ENCODE results near the gene CPAMD8.
"Not testable (repeated sequence)": the region's sequence is repeated elsewhere in the genome, so short reads cannot be mapped to it uniquely, and the experiment has no call there.

Gene CPAMD8

DNA sequence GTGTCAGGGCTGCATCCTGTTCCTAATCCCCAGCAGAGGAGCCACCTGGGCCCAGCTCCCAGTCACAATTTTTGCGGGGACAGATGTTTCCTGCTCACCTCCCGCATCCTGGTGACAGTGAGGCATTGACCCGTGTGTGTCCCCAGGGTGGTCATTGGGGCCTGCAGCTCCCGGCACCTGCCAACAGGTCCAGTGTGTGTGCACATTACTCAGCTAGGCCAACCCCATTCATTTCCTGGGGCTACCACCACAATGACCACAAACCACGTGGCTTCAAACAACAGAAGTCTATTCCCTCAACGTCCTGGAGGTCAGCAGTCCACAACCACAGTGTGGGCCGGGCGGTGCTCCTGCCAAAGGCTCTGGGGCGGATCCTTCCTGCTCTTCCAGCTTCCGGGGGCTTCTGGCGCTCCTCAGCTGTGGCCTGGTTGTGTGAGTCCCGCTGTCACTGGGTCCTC is 149.7 kb downstream of the CPAMD8 start:
- DNase-seq (ENCODE audit: low read depth in 4 of 4, low spot score in 1 of 4): no peak

DNA sequence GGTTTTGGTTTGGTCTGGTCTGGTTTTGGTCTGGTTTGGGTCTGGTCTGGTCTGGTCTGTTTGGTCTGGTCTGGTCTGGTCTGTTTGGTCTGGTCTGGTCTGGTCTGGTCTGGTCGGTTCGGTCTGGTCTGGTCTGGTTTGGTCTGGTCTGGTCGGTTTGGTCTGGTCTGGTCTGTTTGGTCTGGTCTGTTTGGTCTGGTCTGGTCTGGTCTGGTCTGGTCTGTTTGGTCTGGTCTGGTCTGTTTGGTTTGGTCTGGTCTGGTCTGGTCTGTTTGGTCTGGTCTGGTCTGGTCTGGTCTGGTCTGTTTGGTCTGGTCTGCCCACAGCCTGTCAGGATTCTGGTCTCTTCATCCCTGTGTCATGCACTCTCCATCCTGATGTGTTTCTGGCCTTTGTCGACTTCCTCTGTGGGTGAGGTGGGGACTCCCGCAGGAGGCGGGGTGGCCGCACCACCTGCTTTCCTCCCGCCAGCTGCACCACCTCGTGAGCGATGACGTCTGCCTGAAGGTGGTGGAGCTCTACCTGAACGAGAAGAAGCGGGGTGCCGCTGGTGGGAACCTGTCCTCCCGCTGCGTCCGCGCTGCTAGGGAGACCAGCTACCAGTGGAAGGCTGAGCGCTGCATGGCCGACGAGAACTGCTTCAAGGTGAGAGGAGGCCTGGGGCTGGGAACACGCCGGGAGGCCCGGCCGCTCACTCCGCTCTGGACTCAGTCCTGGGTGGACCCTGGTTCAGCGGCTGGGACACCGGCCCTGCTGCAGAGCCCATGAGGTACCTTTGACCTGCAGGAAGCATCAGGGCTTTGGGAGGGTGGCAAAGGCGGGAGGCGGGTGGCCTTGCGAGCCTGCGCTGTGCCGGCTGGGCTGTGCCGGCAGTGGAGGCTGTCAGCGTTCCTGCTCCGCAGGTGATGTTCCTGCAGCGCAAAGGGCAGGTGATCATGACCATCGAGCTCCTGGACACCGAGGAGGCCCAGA is 150.7 kb downstream of the CPAMD8 start:
- no peak for DNase-seq (ENCODE audit: low read depth in 4 of 4, low spot score in 1 of 4)

DNA sequence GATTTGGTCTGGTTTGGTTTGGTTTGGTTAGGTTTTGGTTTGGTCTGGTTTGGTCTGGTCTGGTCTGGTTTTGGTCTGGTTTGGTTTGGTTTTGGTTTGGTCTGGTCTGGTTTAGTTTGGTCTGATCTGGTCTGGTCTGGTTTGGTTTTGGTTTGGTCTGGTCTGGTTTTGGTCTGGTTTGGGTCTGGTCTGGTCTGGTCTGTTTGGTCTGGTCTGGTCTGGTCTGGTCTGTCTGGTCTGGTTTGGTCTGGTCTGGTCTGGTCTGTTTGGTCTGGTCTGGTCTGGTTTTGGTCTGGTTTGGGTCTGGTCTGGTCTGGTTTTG is 151.7 kb downstream of the CPAMD8 start:
- DNase-seq (ENCODE audit: low read depth in 4 of 4, low spot score in 1 of 4): not testable (repeated sequence)

DNA sequence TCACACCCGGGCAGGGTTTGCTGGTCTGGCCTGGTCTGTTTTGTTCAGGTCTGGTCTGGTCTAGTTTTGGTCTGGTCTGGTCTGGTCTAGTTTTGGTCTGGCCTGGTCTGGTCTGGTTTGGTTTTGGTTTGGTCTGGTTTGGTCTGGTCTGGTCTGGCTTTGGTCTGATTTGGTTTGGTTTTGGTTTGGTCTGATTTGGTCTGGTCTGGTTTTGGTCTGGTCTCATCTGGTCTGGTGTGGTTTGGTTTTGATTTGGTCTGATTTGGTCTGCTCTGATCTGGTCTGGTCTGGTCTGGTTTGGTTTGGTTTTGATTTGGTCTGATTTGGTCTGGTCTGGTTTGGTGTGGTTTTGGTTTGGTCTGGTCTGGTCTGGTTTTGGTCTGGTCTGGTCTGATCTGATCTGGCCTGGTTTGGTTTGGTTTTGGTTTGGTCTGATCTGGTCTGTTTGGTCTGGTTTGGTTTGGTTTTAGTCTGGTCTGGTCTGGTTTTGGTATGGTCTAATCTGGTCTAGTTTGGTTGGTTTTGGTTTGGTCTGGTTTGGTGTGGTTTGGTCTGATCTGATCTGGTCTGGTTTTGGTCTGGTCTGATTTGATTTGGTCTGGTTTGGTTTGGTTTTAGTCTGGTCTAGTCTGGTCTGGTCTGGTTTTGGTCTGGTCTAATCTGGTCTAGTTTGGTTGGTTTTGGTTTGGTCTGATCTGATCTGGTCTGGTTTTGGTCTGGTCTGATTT is 152.2 kb downstream of the CPAMD8 start:
- no peak for DNase-seq (ENCODE audit: low read depth in 4 of 4, low spot score in 1 of 4)

DNA sequence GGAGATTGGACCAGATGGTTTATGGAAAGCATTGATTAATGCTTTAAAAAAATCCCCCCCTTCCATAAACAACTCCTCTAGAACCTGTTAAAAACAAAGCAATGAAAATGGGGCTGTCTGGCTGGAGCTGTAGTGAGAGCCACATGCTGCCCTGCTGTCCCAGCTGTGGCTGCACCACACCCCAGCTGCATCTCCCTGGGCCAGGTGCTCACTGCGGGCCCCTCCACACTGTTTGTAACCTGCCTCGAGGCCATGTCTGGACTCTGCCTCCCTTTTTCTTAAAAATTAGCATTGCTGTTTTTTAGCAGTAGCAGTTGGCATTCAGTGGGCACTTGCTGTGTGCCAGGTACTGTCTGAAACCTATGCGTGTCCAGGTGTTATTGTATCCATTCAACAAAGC is 153.0 kb downstream of the CPAMD8 start:
- DNase-seq (ENCODE audit: low read depth in 4 of 4, low spot score in 1 of 4): no peak

DNA sequence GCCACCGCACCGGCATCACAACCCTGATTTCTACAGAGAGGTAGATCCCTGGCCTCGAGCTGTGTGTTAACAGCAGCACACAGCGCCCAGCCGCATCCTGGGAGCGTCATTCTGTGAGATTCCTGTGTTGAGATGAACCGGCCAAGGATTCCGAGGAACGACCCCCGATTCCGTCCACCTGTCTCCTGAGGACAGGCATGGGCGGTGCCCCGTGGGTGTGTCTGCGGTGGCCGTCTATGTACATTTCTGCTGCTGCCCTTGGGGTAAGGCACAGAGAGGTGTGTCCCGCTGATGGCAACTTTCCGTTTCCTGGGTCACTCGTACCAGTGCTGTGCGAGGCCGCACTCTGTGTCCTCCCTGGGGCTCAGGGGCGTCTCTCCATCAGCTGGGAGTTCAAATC is 153.9 kb downstream of the CPAMD8 start:
- DNase-seq (ENCODE audit: low read depth in 4 of 4, low spot score in 1 of 4): no peak

DNA sequence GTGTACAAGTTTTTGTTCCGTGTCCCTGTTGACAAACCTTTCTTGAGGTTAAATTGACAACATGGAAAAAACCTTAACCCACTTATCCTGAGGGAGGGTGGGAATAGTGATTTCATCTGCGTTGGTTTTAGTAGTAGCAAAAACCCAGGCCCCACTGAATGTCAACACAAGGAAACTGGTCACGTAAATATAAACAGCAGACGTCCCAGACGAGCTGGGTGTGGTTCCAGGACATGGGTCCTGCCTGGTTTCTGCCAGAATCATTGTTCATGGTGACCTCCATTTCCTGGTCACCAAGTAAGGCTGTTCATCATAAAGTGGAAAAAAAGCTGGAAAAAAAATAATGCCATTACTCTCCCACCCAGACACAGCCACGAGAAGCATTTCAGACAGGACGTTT is 154.7 kb downstream of the CPAMD8 start:
- DNase-seq (ENCODE audit: low read depth in 4 of 4, low spot score in 1 of 4): no peak

DNA sequence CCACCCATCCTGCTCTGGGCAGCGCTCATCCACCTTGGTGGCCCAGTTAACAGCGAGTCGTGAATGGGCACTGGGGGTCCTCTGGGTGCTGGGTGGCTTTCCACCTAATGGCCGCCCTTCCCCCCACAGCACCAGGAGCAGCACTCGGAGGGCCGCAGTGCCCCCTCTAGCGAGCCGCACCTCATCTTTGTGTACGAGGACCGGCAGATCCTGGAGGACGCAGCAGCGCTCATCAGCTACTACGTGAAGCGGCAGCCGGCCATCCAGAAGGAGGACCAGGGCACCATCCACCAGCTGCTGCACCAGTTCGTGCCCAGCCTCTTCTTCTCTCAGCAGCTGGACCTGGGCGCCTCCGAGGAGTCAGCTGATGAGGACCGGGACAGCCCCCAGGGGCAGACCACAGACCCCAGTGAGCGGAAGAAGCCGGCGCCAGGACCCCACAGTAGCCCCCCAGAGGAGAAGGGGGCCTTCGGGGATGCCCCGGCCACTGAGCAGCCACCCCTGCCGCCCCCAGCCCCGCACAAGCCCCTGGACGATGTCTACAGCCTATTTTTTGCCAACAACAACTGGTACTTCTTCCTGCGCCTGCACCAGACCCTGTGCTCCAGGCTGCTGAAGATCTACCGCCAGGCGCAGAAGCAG is 157.2 kb downstream of the CPAMD8 start:
- DNase-seq (ENCODE audit: low read depth in 4 of 4, low spot score in 1 of 4): no peak

DNA sequence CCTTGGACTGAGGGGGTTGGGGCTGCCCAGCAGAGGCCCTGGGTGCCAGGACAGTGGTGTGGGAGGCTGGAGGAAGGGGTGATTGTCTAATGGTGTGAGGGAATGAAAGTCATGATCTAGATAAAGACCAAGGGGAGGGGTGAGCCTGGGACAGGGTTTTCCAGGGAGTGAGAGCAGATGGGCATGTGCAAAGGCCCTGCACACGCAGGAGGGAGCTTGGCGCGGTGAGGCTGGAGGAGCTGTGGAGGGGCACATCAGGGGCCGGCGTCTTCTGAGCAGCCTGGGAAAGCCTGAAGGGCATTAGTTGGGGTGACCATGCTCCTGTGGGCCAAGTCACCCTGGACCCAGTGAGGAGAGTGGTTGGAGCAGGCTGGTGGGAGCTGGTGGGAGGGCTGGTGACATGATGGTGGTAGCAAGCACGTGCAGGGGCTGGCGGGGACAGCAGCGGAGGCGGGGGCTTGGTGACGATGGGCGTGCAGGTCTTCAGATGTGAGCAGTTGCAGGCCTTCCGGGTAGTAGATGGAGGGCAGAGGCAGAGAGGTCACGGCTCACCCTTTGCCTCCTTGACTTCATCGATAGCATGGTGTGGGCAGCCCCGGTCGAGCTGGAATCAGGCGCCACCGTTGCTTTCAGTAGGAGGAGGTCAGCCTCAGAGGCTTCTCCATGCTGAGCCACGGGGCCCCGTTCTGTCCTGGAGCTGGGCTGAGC is 158.0 kb downstream of the CPAMD8 start:
- no peak for DNase-seq (ENCODE audit: low read depth in 4 of 4, low spot score in 1 of 4)

DNA sequence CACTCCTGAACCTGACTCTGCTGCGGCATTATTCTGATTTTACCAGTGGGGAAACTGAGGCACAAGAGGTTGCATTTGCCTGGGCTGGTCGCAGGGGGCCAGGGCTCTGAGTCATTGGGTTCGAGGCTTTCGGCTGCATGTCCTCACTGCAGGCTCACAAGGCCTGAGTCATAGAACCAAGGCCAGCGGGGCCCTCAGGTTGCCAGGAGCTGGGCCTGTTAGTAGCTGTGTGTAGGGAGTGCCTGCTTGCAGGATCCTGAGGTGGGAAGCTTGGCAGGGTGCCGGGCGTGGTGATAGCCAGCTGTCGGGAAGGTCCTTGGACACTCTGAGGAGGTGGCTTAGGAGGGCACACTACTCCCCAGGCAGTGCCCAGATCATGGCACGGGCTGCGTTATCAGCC is 159.4 kb downstream of the CPAMD8 start:
- no peak for DNase-seq (ENCODE audit: low read depth in 4 of 4, low spot score in 1 of 4)

DNA sequence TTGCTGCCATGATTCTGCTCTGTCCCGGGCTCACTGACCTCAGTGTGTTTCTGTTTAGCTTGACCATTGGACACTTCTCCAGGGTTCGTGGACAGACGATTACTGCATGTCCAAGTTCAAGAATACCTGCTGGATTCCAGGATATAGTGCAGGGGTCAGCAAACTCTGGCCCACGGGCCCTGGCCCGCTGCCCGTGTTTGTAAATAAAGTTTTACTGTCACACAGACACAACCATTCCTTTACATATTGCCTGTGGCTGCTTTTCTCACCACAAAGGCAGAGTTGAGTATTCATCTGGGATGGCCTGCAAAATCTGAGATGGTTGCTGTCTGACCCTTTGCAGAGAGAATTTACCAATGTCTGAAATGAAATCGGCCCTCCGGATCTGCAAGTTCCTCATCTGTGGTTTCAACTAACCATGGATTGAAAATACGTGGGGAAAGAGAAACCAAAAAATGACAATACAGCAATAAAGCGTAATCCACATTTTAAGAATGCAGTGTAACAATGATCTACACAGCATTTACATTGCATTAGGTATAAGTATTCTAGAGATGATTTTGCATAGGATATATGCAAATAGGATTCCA is 163.7 kb downstream of the CPAMD8 start:
- no peak for DNase-seq (ENCODE audit: low read depth in 4 of 4, low spot score in 1 of 4)

DNA sequence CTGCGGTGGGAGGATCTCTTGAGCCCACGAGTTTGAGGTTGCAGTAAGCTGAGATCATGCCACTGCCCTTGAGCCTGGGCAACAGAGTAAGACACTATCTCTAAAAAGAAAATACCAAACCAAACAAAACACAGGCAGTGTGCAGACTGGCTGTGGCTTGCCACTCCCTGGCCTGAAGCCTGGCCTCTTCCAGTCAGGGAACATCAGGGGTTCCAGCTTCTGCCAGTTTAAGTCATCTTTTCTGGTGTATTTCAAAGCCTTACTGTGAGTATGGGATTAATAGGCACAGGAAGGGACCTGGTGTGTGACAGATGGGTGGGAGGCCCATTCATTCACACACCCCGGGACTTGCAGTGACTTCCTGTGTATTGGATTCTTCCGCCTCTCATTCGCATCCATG is 164.8 kb downstream of the CPAMD8 start:
- no peak for DNase-seq (ENCODE audit: low read depth in 4 of 4, low spot score in 1 of 4)

DNA sequence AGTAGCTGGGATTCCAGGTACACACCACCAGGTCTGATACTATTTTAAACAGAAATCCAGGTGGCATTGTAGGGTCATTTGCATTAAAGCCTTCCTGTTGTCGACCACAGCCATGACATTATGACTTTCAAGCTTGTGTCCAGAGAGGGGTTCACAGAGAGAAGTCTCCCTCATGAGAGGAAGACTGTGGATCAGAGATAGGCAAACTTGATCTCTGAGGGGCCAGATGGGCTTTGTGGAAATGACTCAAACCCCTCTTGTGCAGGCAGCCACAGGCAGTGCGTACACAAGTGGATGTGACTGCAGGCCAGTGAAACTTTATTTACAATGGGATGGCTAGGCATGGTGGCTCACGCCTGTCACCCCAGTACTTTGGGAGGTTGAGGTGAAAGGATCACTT is 165.6 kb downstream of the CPAMD8 start:
- no peak for DNase-seq (ENCODE audit: low read depth in 4 of 4, low spot score in 1 of 4)

DNA sequence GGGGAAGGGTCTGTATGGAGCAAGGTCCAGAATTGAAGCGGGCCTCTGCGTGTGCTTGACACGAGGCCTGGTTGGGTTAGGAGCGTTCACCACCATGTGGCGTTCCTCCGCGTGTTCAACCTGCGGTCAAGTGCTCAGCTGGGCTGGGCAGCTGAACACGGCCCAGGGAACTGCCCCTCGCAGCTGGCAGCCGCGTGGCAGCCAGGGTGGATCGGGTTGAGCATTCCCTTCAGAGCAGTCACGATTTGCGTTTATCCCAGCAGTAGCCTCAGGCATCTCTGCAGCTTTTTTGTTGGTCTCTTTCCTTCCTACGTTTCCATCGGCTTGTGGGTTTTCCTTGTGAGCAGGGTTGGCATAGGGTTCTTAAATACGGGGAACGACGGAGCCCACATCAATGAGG is 166.5 kb downstream of the CPAMD8 start:
- no peak for DNase-seq (ENCODE audit: low read depth in 4 of 4, low spot score in 1 of 4)

DNA sequence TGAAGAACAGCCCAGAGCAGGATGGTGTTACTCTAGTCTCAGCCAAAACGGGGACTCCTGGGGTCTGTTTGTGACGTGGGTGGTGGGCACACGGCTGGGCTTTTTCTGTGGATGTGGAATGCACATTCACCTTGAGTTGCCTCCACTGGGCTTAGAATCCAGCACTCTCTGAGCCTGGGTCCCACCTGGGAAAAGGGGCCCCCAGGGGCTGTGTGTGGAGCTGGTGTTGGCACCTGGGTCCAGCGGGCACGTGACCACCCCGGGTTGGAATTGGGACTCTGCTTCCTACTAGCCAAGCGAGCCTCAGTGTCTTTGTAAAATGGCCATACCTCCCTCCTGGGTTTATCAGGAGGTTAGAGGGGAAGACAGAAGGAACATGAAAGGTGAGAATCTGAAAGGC is 167.0 kb downstream of the CPAMD8 start:
- no peak for DNase-seq (ENCODE audit: low read depth in 4 of 4, low spot score in 1 of 4)

DNA sequence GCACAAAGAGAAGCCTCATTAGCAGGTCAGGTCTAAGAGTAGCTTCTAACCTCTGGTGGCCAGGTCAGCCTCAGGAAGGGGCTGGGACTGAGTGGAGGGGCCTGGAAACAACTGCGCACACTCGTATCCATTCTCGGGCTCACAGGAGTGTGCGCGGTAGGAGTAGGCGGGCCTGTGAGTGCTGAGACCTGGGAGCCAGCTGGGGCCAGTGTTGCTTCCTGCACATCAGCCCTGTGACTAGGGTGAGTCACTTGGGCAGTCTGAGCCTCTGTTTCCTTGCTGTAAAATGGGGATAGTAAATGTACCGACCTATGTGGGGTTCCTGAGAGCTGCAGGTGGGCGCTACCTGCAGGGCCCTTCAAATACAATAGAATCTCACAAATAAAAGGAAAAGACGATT is 170.5 kb downstream of the CPAMD8 start:
- no peak for DNase-seq (ENCODE audit: low read depth in 4 of 4, low spot score in 1 of 4)

DNA sequence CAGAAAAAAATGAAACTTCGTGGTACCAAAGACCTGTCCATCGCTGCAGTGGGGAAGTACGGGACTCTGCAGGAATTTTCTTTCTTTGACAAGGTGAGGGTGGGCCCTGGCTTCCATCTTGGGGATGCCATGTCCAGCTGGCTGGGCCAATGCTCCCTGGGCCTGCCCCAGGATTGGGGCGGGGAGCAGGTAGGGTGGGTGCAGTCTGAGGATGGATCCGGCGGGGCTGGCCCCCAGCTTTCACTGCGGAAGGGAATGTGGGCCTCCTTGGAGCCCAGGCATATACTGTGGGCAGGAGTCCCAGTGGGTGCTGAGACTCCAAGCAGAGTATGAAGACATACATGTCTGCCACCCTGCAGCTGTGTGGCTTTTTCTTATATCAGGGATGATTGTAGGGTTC is 173.5 kb downstream of the CPAMD8 start:
- DNase-seq (ENCODE audit: low read depth in 4 of 4, low spot score in 1 of 4): no peak

DNA sequence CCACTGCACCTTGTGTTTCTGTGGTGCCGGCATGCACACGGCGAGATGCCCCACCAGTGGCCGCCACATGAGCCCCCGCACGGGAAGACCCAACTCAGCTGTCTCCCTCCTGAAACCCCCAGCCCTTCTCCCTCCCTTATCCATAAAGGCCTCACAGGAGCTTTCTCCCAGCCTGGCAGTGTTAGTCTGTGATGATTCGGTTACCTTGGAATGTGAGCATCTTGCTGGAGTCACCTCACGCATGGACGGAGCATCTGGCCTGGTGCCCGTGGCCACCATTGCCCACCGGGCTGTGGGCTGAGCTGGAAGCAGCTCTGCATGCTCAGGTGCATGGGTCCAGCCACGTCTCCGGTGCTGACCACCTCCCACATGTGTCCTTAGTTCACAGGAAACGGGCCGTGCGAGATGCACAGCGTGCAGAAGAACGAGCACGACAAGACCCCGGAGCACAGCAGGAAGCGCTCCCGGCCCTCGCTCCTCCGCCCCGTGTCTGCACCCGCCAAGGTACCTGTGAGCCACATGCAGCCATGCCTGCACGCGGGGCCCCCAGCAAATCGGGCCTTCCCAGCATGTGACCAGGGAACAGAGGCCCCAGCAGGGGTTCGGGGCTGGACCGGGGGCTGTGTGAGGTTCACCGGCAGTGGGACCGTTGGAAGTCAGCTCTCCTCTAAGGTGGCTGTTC is 175.4 kb downstream of the CPAMD8 start:
- no peak for DNase-seq (ENCODE audit: low read depth in 4 of 4, low spot score in 1 of 4)

DNA sequence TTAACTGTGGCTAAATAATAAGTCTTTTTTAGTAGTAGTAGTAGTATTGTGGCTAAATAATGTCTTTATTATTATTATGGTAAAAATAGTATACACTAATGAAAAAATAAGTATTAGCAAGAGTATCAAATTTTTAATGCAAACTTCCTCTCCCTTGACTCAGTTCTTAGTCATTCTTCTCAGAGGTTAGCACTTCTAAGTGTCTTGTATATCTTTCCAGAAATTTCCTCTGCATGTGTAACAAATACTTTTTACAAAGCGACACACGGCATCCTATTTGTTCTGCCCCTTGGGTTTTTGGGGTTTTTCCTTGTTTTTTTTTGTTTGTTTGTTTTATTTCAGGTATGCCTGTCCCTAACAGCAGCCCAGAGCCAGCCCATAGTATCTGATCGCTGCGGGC is 176.5 kb downstream of the CPAMD8 start:
- DNase-seq (ENCODE audit: low read depth in 4 of 4, low spot score in 1 of 4): no peak

DNA sequence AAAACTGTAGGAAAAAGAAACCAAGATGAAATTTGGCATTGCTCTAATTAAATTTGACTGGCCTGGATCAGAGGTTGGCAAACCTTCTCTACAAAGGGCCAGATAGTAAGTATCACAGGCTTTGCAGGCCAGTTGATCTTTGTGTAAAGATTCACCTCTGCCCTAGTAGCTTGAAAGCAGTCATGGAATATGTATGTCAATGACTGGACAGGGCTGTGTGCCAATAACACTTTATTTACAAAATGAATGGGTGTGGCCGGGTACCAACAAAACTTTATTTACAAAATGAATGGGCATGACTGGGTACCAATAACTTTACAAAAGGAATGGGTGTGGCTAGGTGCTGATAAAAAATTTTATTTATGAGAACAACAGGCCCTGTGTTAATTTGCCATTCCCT is 177.4 kb downstream of the CPAMD8 start:
- no peak for DNase-seq (ENCODE audit: low read depth in 4 of 4, low spot score in 1 of 4)

Data from stimulated activated CD4-positive, alpha-beta T cell treated with anti-CD3 and anti-CD28 coated beads, Interleukin-1b, Interleukin-23, amount 100 ng/mL, for 24 hours (primary cell).